Bronchial smooth muscle cell (primary cell): ENCODE data around the gene NSMCE4A. TPM values are rescaled to one million over a fixed set of nuclear protein-coding genes. Genes with fewer than 3 reads are reported as not detected.

Experiments used
- total RNA-seq: library from RNA; depleted of rRNA; stranded (reverse); fragments of >200 nt; gene quantifications from 2 replicates; pipeline ENCODE4 v1.2.1, GENCODE V29; 2014

NSMCE4A gene, protein sequence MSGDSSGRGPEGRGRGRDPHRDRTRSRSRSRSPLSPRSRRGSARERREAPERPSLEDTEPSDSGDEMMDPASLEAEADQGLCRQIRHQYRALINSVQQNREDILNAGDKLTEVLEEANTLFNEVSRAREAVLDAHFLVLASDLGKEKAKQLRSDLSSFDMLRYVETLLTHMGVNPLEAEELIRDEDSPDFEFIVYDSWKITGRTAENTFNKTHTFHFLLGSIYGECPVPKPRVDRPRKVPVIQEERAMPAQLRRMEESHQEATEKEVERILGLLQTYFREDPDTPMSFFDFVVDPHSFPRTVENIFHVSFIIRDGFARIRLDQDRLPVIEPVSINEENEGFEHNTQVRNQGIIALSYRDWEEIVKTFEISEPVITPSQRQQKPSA
- total RNA-seq = 11.7 and 13.4 TPM in 2 replicates

DNA sequence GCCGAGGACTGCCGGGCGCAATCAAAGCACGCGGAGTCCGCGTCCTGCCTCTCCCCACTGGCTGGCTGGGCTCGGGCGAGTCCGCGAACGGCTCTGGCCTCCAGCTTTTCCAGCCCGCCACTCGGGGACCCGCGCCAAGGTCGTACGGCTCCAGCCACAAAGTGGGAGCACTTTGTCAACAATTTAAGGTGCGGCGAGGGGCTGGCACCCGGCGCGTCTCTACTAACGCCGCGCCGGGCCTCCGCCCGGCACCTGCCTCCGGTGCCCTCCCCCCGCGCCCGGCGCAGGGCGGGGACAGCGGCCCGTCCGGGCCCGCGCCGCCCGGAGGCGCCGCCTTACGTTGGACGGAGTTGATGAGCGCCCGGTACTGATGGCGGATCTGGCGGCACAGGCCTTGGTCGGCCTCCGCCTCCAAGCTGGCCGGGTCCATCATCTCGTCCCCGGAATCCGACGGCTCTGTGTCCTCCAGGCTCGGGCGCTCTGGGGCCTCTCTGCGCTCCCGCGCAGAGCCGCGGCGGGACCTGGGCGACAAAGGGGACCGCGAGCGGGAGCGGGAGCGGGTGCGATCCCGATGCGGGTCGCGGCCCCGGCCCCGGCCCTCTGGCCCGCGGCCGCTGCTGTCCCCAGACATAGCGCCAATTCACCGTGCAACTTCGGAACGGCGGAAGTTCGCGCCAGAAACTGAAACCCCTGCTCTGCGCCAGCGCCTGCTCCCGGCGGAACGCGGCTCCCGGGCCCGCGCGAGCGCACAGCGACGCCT lies at the start of gene NSMCE4A:
Gene NSMCE4A, minus strand, starts transcription at position 683 of the 760 bp plus-strand sequence. Its CDS starts 52 bp downstream, at position 631.

DNA sequence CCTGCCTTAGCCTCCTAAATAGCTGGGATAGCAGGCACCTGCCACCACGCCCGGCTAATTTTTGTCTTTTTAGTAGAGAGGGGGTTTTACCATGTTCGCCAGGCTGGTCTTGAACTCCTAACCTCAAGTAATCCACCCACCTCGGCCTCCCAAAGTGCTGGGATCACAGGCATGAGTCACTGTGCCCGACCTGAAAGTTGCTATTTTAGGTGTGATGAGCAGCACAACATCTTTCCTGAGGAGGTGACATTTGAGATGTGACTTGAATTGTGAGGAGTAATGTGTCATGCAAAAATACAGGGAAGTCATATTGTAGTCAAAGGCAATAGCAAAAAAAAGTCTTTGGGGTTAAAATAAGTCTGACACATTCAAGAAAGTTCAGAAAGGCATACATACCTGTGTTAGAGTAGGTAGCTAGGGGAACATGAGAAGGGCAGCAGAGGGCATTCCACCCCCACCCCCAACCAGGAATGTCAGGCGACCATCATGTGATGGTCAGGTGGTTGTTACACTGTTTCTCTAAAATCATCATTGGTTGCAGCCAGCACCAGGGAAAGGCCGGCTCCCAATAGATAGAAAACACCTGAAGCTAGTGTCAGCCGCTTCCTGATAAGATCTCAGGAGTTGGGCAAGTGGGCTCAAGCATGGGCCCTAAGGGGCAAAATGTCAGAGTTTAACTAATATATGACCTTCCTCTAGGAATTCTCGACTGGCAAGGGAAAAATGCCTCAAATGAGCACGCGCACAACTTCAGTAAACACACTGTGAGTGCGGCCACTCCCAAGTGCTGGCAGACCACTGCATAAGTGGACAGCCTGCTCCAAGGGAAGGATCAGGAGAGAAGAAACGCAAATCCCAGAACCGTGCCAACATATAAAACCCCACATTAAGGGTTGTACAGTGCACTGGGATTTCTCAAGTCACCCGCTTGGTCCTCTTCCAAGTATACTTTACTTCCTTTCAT lies 13.6 kb upstream of the NSMCE4A start, which contains the start of gene TACC2:
Gene TACC2, plus strand, starts transcription at position 803 of the 964 bp plus-strand sequence. CDS start 32,819 bp downstream, outside the sequence.

DNA sequence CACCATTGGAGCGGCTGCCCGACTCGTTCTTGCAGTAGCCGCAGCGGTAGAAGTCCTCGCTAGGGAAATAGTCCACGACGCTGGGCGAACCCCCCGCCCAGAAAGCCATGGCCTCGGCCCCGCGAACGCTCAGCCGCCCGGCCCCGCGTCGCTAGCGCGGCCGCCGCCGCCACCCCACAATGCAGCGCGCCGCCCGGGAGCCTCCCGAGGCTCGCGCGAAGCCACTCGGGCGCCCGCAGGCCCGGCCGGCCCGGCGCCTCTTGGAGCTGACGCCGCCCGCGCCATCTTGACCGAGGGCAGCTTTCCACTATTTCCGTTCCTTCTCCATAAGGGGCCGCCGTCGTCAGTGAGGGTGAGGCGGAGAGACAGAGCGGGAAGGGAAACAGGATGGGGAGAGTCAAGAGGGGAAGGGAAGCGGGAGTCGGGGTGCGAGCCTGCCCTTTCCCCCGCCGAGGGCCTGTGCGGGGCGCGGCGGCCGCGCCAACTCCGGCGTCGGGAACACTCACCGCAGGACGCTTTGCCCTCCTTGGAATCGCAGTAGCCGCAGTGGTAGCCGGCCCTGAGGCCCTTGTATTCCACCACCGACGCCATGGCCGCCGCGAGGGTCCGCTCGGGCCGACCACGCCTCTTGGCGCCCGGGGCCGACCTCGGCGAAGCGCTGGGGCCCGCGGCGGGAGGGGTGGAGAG lies 47.0 kb downstream of the NSMCE4A start, which contains the start of gene ATE1:
Gene ATE1, minus strand, starts transcription at position 191 of the 687 bp plus-strand sequence. Its CDS starts 82 bp downstream, at position 109.

Other genes starting within 250 kb of the NSMCE4A start
- gene ATE1, start 47.2 kb downstream of the NSMCE4A start, total RNA-seq = 16.1 and 26.9 TPM in 2 replicates
- gene TACC2, start 13.9 kb upstream of the NSMCE4A start, total RNA-seq = 2.5 and 3.9 TPM in 2 replicates